ENCODE results near the gene TBCK. TPM values are rescaled to one million over a fixed set of nuclear protein-coding genes. Genes with fewer than 3 reads are reported as not detected.
"Not testable (repeated sequence)": the region's sequence is repeated elsewhere in the genome, so short reads cannot be mapped to it uniquely, and the experiment has no call there.

Gene TBCK
- total and polyA plus RNA-seq, 4 experiments from 2014 or later = 23.7 to 62.3 (median 43.1) TPM

- CTCF ChIA-PET (ENCODE audit: partially characterized antibody); H3K27ac Mint-ChIP-seq; H3K27me3 ChIP-seq (ENCODE audit: insufficient read depth, low read length); H3K36me3 ChIP-seq (ENCODE audit: insufficient read depth, low read length); H3K4me3 ChIP-seq (ENCODE audit: low read length in 2 of 2); H3K9me3 Mint-ChIP-seq; H3K27ac ChIP-seq (ENCODE audit: low read depth, low read length); H3K27me3 Mint-ChIP-seq; DNase-seq; POLR2A ChIA-PET (ENCODE audit: partially characterized antibody); intact Hi-C loops (cut with micrococcal nuclease); H3K9me3 ChIP-seq (ENCODE audit: control insufficient read depth in 1 of 2, low read length in 2 of 2): not testable (repeated sequence)
- peaks cover 15 to 29% (median 19%) of the 10 kb centered on the region in 4 donors for H3K4me1 Mint-ChIP-seq
- H3K4me1 ChIP-seq (ENCODE audit: insufficient read depth, low read length) = peaks cover 39% of the 10 kb centered on the region
- H3K4me3 Mint-ChIP-seq = peak overlapping the region in 3 of 8 donors; percentile 20 to 46 (median 30)
- peaks cover 21 to 24% of the 10 kb centered on the region in 2 donors for H3K36me3 Mint-ChIP-seq
Observed at GRCh38 chr4:106321814-106322213, 5.8 kb upstream of the TBCK start.

- DNase-seq; H3K9me3 ChIP-seq (ENCODE audit: control insufficient read depth in 1 of 2, low read length in 2 of 2); H3K27ac Mint-ChIP-seq; intact Hi-C loops (cut with micrococcal nuclease); H3K4me3 ChIP-seq (ENCODE audit: low read length in 2 of 2); POLR2A ChIA-PET (ENCODE audit: partially characterized antibody); H3K27me3 ChIP-seq (ENCODE audit: insufficient read depth, low read length); H3K36me3 ChIP-seq (ENCODE audit: insufficient read depth, low read length); H3K27me3 Mint-ChIP-seq; H3K4me3 Mint-ChIP-seq; CTCF ChIA-PET (ENCODE audit: partially characterized antibody); H3K27ac ChIP-seq (ENCODE audit: low read depth, low read length); H3K9me3 Mint-ChIP-seq: not testable (repeated sequence)
- H3K4me1 Mint-ChIP-seq = peaks cover 15 to 29% (median 19%) of the 10 kb centered on the region in 4 donors
- peaks cover 21% of the 10 kb centered on the region in 2 donors for H3K36me3 Mint-ChIP-seq
- H3K4me1 ChIP-seq (ENCODE audit: insufficient read depth, low read length) = peaks cover 39% of the 10 kb centered on the region
Observed at GRCh38 chr4:106321168-106321567, 5.2 kb upstream of the TBCK start.

GRCh38 chr4:106320235-106320634 lies 4.2 kb upstream of the TBCK start:
- Histone ChIP-seq H3K4me1 (ENCODE audit: insufficient read depth, low read length) (peaks cover 40% of the 10 kb centered on the region), H3K36me3 (ENCODE audit: insufficient read depth, low read length) (peaks cover 4% of the 10 kb centered on the region), H3K4me3 (ENCODE audit: low read length in 2 of 2) (no peak overlapping the region), H3K27ac (ENCODE audit: low read depth, low read length) (no peak overlapping the region), H3K9me3 (ENCODE audit: control insufficient read depth in 1 of 2, low read length in 2 of 2) (no peaks in the 10 kb centered on the region), H3K27me3 (ENCODE audit: insufficient read depth, low read length) (no peaks in the 10 kb centered on the region)
- H3K4me1 Mint-ChIP-seq = peaks cover 16 to 33% (median 20%) of the 10 kb centered on the region in 4 donors
- no peaks in the 10 kb centered on the region for H3K27me3 Mint-ChIP-seq
- intact Hi-C loops (cut with micrococcal nuclease) = no loop called here
- H3K9me3 Mint-ChIP-seq = peaks cover 0 to 5% (median 0%) of the 10 kb centered on the region in 8 donors
- no peak for DNase-seq
- peaks cover 18 to 21% of the 10 kb centered on the region in 2 donors for H3K36me3 Mint-ChIP-seq
- ChIA-PET CTCF (ENCODE audit: partially characterized antibody) (interaction anchor here (0.8 kb wide), 1 partner anchor 8 kb away, joined by 7 read pairs; no protein-coding TSS in a partner anchor), POLR2A (ENCODE audit: partially characterized antibody) (interaction anchor here (0.7 kb wide), 1 partner anchor 1173 kb away, joined by 3 read pairs; the partner anchor contains the start of gene TET2)
- no peak overlapping the region for H3K27ac Mint-ChIP-seq
- no peak overlapping the region for H3K4me3 Mint-ChIP-seq

- no peaks in the 10 kb centered on the region for H3K27me3 Mint-ChIP-seq
- H3K27ac ChIP-seq (ENCODE audit: low read depth, low read length) = no peak overlapping the region
- H3K4me3 ChIP-seq (ENCODE audit: low read length in 2 of 2) = no peak overlapping the region
- POLR2A ChIA-PET (ENCODE audit: partially characterized antibody) = no interaction called here
- DNase-seq = no peak
- intact Hi-C loops (cut with micrococcal nuclease) = loop anchor here (10.0 kb wide), 2 partner anchors 844 to 1666 kb away; partner anchors contain the start of genes HADH and PPA2
- H3K4me1 ChIP-seq (ENCODE audit: insufficient read depth, low read length) = peaks cover 51% of the 10 kb centered on the region
- no peaks in the 10 kb centered on the region for H3K36me3 ChIP-seq (ENCODE audit: insufficient read depth, low read length)
- H3K9me3 ChIP-seq (ENCODE audit: control insufficient read depth in 1 of 2, low read length in 2 of 2) = no peaks in the 10 kb centered on the region
- H3K9me3 Mint-ChIP-seq = peaks cover 0 to 5% (median 0%) of the 10 kb centered on the region in 8 donors
- CTCF ChIA-PET (ENCODE audit: partially characterized antibody) = no interaction called here
- peaks cover 21 to 43% (median 28%) of the 10 kb centered on the region in 4 donors for H3K4me1 Mint-ChIP-seq
- H3K4me3 Mint-ChIP-seq = no peak overlapping the region
- H3K27me3 ChIP-seq (ENCODE audit: insufficient read depth, low read length) = no peaks in the 10 kb centered on the region
- peaks cover 15 to 18% of the 10 kb centered on the region in 2 donors for H3K36me3 Mint-ChIP-seq
- peak overlapping the region in 1 of 7 donors; percentile 59 for H3K27ac Mint-ChIP-seq
Observed at GRCh38 chr4:106318511-106318910, 2.5 kb upstream of the TBCK start.

- peak overlapping the region; percentile 96 for H3K27ac ChIP-seq (ENCODE audit: low read depth, low read length)
Observed at GRCh38 chr4:106317815-106318214, 1.8 kb upstream of the TBCK start.

GRCh38 chr4:106316773-106317409 lies 882 bp upstream of the TBCK start:
- Mint-ChIP-seq H3K36me3 (peaks cover 13 to 17% of the 10 kb centered on the region in 2 donors), H3K27ac (no peak overlapping the region), H3K9me3 (peaks cover 0 to 5% (median 0%) of the 10 kb centered on the region in 8 donors), H3K4me3 (no peak overlapping the region), H3K4me1 (peaks cover 24 to 47% (median 25%) of the 10 kb centered on the region in 4 donors), H3K27me3 (no peaks in the 10 kb centered on the region)
- Histone ChIP-seq H3K36me3 (ENCODE audit: insufficient read depth, low read length) (no peaks in the 10 kb centered on the region), H3K9me3 (ENCODE audit: control insufficient read depth in 1 of 2, low read length in 2 of 2) (no peaks in the 10 kb centered on the region), H3K4me3 (ENCODE audit: low read length in 2 of 2) (peak overlapping the region; percentile 91 to 94), H3K27me3 (ENCODE audit: insufficient read depth, low read length) (no peaks in the 10 kb centered on the region), H3K4me1 (ENCODE audit: insufficient read depth, low read length) (peaks cover 41% of the 10 kb centered on the region), H3K27ac (ENCODE audit: low read depth, low read length) (peak overlapping the region; percentile 96)
- intact Hi-C loops (cut with micrococcal nuclease) = loop anchor here (1.0 to 10.0 kb wide), 4 partner anchors 609 to 1668 kb away; partner anchors contain the start of genes GSTCD, HADH, INTS12 and PAPSS1
- CTCF ChIA-PET (ENCODE audit: partially characterized antibody) = no interaction called here
- DNase-seq = peak in 2 of 5 donors; percentile 4 to 39
- POLR2A ChIA-PET (ENCODE audit: partially characterized antibody) = no interaction called here

More at GRCh38 chr4:106317815-106318214, 1.8 kb upstream of the TBCK start:
- Mint-ChIP-seq H3K9me3 (peaks cover 0 to 5% (median 0%) of the 10 kb centered on the region in 8 donors), H3K4me3 (peak overlapping the region in 1 of 8 donors; percentile 15), H3K27ac (peak overlapping the region in 2 of 7 donors; percentile 4 to 70), H3K36me3 (peaks cover 15 to 18% of the 10 kb centered on the region in 2 donors), H3K4me1 (peaks cover 27 to 50% (median 27%) of the 10 kb centered on the region in 4 donors), H3K27me3 (no peaks in the 10 kb centered on the region)
- H3K36me3 ChIP-seq (ENCODE audit: insufficient read depth, low read length) = no peaks in the 10 kb centered on the region
- ChIA-PET POLR2A (ENCODE audit: partially characterized antibody) (no interaction called here), CTCF (ENCODE audit: partially characterized antibody) (no interaction called here)
- intact Hi-C loops (cut with micrococcal nuclease) = loop anchor here (10.0 kb wide), 2 partner anchors 843 to 1667 kb away; partner anchors contain the start of genes HADH and PPA2
- no peak overlapping the region for H3K4me3 ChIP-seq (ENCODE audit: low read length in 2 of 2)
- no peaks in the 10 kb centered on the region for H3K9me3 ChIP-seq (ENCODE audit: control insufficient read depth in 1 of 2, low read length in 2 of 2)
- no peak for DNase-seq
- peaks cover 46% of the 10 kb centered on the region for H3K4me1 ChIP-seq (ENCODE audit: insufficient read depth, low read length)
- no peaks in the 10 kb centered on the region for H3K27me3 ChIP-seq (ENCODE audit: insufficient read depth, low read length)

- Mint-ChIP-seq H3K36me3 (peaks cover 8 to 9% of the 10 kb centered on the region in 2 donors), H3K27ac (no peak overlapping the region), H3K4me1 (peaks cover 25 to 44% (median 27%) of the 10 kb centered on the region in 4 donors), H3K9me3 (no peaks in the 10 kb centered on the region), H3K4me3 (no peak overlapping the region), H3K27me3 (no peaks in the 10 kb centered on the region)
- Histone ChIP-seq H3K36me3 (ENCODE audit: insufficient read depth, low read length) (no peaks in the 10 kb centered on the region), H3K4me1 (ENCODE audit: insufficient read depth, low read length) (peaks cover 41% of the 10 kb centered on the region), H3K9me3 (ENCODE audit: control insufficient read depth in 1 of 2, low read length in 2 of 2) (no peaks in the 10 kb centered on the region), H3K4me3 (ENCODE audit: low read length in 2 of 2) (peak overlapping the region; percentile 91 to 94), H3K27ac (ENCODE audit: low read depth, low read length) (peak overlapping the region; percentile 96), H3K27me3 (ENCODE audit: insufficient read depth, low read length) (no peaks in the 10 kb centered on the region)
- ChIA-PET POLR2A (ENCODE audit: partially characterized antibody) (interaction anchor here (0.7 to 1.3 kb wide), 10 partner anchors 11 to 1405 kb away, joined by 3 to 13 read pairs (median 4); partner anchors contain the start of genes PAPSS1 and PPA2), CTCF (ENCODE audit: partially characterized antibody) (interaction anchor here (1.8 kb wide), 1 partner anchor 12 kb away, joined by 6 read pairs; no protein-coding TSS in a partner anchor)
- peak in 2 of 5 donors; percentile 56 to 68 for DNase-seq
- intact Hi-C loops (cut with micrococcal nuclease) = loop anchor here (10.0 kb wide), 2 partner anchors 841 to 1669 kb away; partner anchors contain the start of genes HADH and PPA2
Observed at GRCh38 chr4:106315476-106315967, 487 bp downstream of the TBCK start.
